GM19351 (cell line): ENCODE measurements around the gene CEP152.

ENCODE experiments used
- ATAC-seq: cut with Tn5 transposase; IDR thresholded peaks from one replicate; pipeline ENCODE4 v1.9.1; 2021; ENCODE audit warnings: mild to moderate bottlenecking, moderate library complexity; ENCODE audit not compliant: unreplicated experiment

Gene CEP152

GRCh38 chr15:48774484-48774883 is 36.4 kb downstream of the CEP152 start:
- ATAC-seq = no peak

GRCh38 chr15:48766196-48766595 is 44.7 kb downstream of the CEP152 start:
- ATAC-seq = no peak

GRCh38 chr15:48765022-48765421 is 45.8 kb downstream of the CEP152 start:
- ATAC-seq = no peak

GRCh38 chr15:48761393-48762158 is 49.3 kb downstream of the CEP152 start:
- ATAC-seq = no peak

- ATAC-seq = no peak
Observed at GRCh38 chr15:48759921-48760320, 50.9 kb downstream of the CEP152 start.

GRCh38 chr15:48757661-48758060 is 53.2 kb downstream of the CEP152 start:
- no peak for ATAC-seq

GRCh38 chr15:48754011-48754410 is 56.9 kb downstream of the CEP152 start:
- ATAC-seq = no peak

GRCh38 chr15:48751595-48751994 is 59.3 kb downstream of the CEP152 start:
- no peak for ATAC-seq

- ATAC-seq = no peak
Observed at GRCh38 chr15:48748535-48748934, 62.3 kb downstream of the CEP152 start.

- ATAC-seq = no peak
Observed at GRCh38 chr15:48733615-48734014, 77.3 kb downstream of the CEP152 start.

GRCh38 chr15:48730506-48730905 is 80.4 kb downstream of the CEP152 start:
- ATAC-seq = no peak

- no peak for ATAC-seq
Observed at GRCh38 chr15:48723969-48724368, 86.9 kb downstream of the CEP152 start.

- ATAC-seq = no peak
Observed at GRCh38 chr15:48722764-48723661, 87.9 kb downstream of the CEP152 start.

GRCh38 chr15:48721061-48721810 is 89.6 kb downstream of the CEP152 start:
- no peak for ATAC-seq

GRCh38 chr15:48720646-48721045 is 90.2 kb downstream of the CEP152 start:
- no peak for ATAC-seq

- no peak for ATAC-seq
Observed at GRCh38 chr15:48719668-48720067, 91.2 kb downstream of the CEP152 start.

GRCh38 chr15:48718646-48719045 is 92.2 kb downstream of the CEP152 start:
- ATAC-seq = no peak

GRCh38 chr15:48717458-48717857 is 93.4 kb downstream of the CEP152 start:
- ATAC-seq = no peak

- ATAC-seq = no peak
Observed at GRCh38 chr15:48712546-48712945, 98.3 kb downstream of the CEP152 start.

GRCh38 chr15:48710952-48711495 is 99.8 kb downstream of the CEP152 start:
- ATAC-seq = no peak

- ATAC-seq = no peak
Observed at GRCh38 chr15:48708641-48709040, 102.2 kb downstream of the CEP152 start.
